ENCODE results near the gene RAB6B.

Gene RAB6B

GRCh38 chr3:133894353-133895207, 1.1 kb downstream of the RAB6B start:
- no peak for DNase-seq

GRCh38 chr3:133893683-133894352, 1.9 kb downstream of the RAB6B start:
- DNase-seq: no peak

GRCh38 chr3:133892541-133893231, 3.0 kb downstream of the RAB6B start:
- no peak for DNase-seq

- DNase-seq: no peak
Observed at GRCh38 chr3:133891662-133892378, 3.9 kb downstream of the RAB6B start.

GRCh38 chr3:133890972-133891644, 4.6 kb downstream of the RAB6B start:
- no peak for DNase-seq

- no peak for DNase-seq
Observed at GRCh38 chr3:133890037-133890436, 5.6 kb downstream of the RAB6B start.

- no peak for DNase-seq
Observed at GRCh38 chr3:133888726-133889340, 6.8 kb downstream of the RAB6B start.

GRCh38 chr3:133887803-133888703, 7.6 kb downstream of the RAB6B start:
- no peak for DNase-seq

GRCh38 chr3:133887074-133887802, 8.4 kb downstream of the RAB6B start:
- DNase-seq: no peak

- no peak for DNase-seq
Observed at GRCh38 chr3:133886031-133886722, 9.5 kb downstream of the RAB6B start.

- DNase-seq: no peak
Observed at GRCh38 chr3:133884887-133885711, 10.6 kb downstream of the RAB6B start.

GRCh38 chr3:133884054-133884886, 11.4 kb downstream of the RAB6B start:
- DNase-seq: no peak

- no peak for DNase-seq
Observed at GRCh38 chr3:133883641-133884040, 12.0 kb downstream of the RAB6B start.

GRCh38 chr3:133882986-133883586, 12.6 kb downstream of the RAB6B start:
- no peak for DNase-seq

GRCh38 chr3:133881939-133882825, 13.5 kb downstream of the RAB6B start:
- DNase-seq: no peak

GRCh38 chr3:133881492-133881891, 14.2 kb downstream of the RAB6B start:
- DNase-seq: no peak
